Hepatocyte (in vitro differentiated cells): ENCODE measurements around the gene JAM2.

Source experiments
- CTCF ChIP-seq: fragments of 200-600 bp; sonication (generic); IDR thresholded peaks from 2 replicates; pipeline ENCODE4 v1.5.1; 2016; ENCODE audit warnings: antibody characterized with exemption, mild to moderate bottlenecking; ENCODE audit not compliant: poor library complexity
- EZH2 ChIP-seq: fragments of 200-600 bp; sonication (generic); IDR thresholded peaks from 2 replicates; pipeline ENCODE4 v1.6.1; 2016; ENCODE audit warnings: antibody characterized with exemption, mild to moderate bottlenecking, borderline replicate concordance
- EZH2phosphoT487 ChIP-seq: fragments of 200-600 bp; sonication (generic); IDR thresholded peaks from one replicate; pipeline ENCODE4 v1.6.1; 2018; ENCODE audit warnings: antibody characterized with exemption, mild to moderate bottlenecking, low read depth, moderate library complexity; ENCODE audit not compliant: unreplicated experiment, severe bottlenecking

GRCh38 chr21:25614441-25614840, 24.6 kb upstream of the JAM2 start:
- TF ChIP-seq CTCF (no peak), EZH2phosphoT487 (no peak), EZH2 (no peak)
